Subcutaneous abdominal adipose tissue (tissue), 5 donors: ENCODE results near the gene LGR6.

Source experiments
- H3K27ac ChIP-seq: one replicate; pipeline ENCODE4 v1.7.0; 2013; ENCODE audit warnings: low read depth, mild to moderate bottlenecking, inconsistent platforms, low read length, moderate library complexity
- H3K27me3 ChIP-seq, 5 donors: one replicate each; pipeline ENCODE4 v1.7.0; 2013; ENCODE audit warnings: low read length in 5 of 5, inconsistent platforms in 1 of 5; ENCODE audit not compliant: control insufficient read depth in 5 of 5, insufficient read depth in 4 of 5
- H3K36me3 ChIP-seq, 5 donors: one replicate each; pipeline ENCODE4 v1.7.0; 2013; ENCODE audit warnings: low read length in 5 of 5; ENCODE audit not compliant: control insufficient read depth in 5 of 5, insufficient read depth in 5 of 5
- H3K4me1 ChIP-seq, 5 donors: one replicate each; pipeline ENCODE4 v1.7.0; 2013; ENCODE audit warnings: low read length in 5 of 5, mild to moderate bottlenecking in 3 of 5, moderate library complexity in 1 of 5; ENCODE audit not compliant: control insufficient read depth in 5 of 5, insufficient read depth in 5 of 5
- H3K4me3 ChIP-seq, 5 donors: one replicate each; pipeline ENCODE4 v1.7.0; 2013; ENCODE audit warnings: low read length in 5 of 5, low read depth in 1 of 5
- H3K9ac ChIP-seq, 5 donors: one replicate each; pipeline ENCODE4 v1.7.0; 2013; ENCODE audit warnings: low read length in 5 of 5, mild to moderate bottlenecking in 4 of 5, moderate library complexity in 3 of 5
- H3K9me3 ChIP-seq, 5 donors: one replicate each; pipeline ENCODE4 v1.7.0; 2013; ENCODE audit warnings: low read length in 5 of 5; ENCODE audit not compliant: control insufficient read depth in 5 of 5
- donor health status: healthy.
- donor health status: healthy.
- donor health status: healthy.
- donor health status: healthy.
- donor health status: healthy.

Gene LGR6

GRCh38 chr1:202282025-202282371 is 88.4 kb downstream of the LGR6 start:
- H3K27ac ChIP-seq, result no peak overlapping the region
- H3K4me3 ChIP-seq, result no peak overlapping the region
- peaks cover 0 to 19% (median 4%) of the 10 kb centered on the region in 5 donors for H3K27me3 ChIP-seq
- no peak overlapping the region for H3K9ac ChIP-seq
- H3K9me3 ChIP-seq, result no peaks in the 10 kb centered on the region
- H3K36me3 ChIP-seq, result no peaks in the 10 kb centered on the region
- peaks cover 2 to 26% (median 23%) of the 10 kb centered on the region in 5 donors for H3K4me1 ChIP-seq

GRCh38 chr1:202282596-202283283 is 89.1 kb downstream of the LGR6 start:
- no peaks in the 10 kb centered on the region for H3K36me3 ChIP-seq
- no peak overlapping the region for H3K4me3 ChIP-seq
- peaks cover 0 to 19% (median 4%) of the 10 kb centered on the region in 5 donors for H3K27me3 ChIP-seq
- no peak overlapping the region for H3K27ac ChIP-seq
- no peak overlapping the region for H3K9ac ChIP-seq
- peaks cover 2 to 26% (median 23%) of the 10 kb centered on the region in 5 donors for H3K4me1 ChIP-seq
- no peaks in the 10 kb centered on the region for H3K9me3 ChIP-seq

- Histone ChIP-seq H3K9me3 (no peaks in the 10 kb centered on the region), H3K4me3 (no peak overlapping the region), H3K36me3 (no peaks in the 10 kb centered on the region), H3K27ac (no peak overlapping the region), H3K27me3 (peaks cover 0 to 17% (median 4%) of the 10 kb centered on the region in 5 donors), H3K9ac (no peak overlapping the region), H3K4me1 (peaks cover 2 to 26% (median 23%) of the 10 kb centered on the region in 5 donors)
Measured at GRCh38 chr1:202283379-202283844, 89.8 kb downstream of the LGR6 start.

GRCh38 chr1:202283991-202284390 is 90.4 kb downstream of the LGR6 start:
- Histone ChIP-seq H3K9me3 (no peaks in the 10 kb centered on the region), H3K27me3 (peaks cover 0 to 19% (median 4%) of the 10 kb centered on the region in 5 donors), H3K27ac (no peak overlapping the region), H3K4me3 (no peak overlapping the region), H3K36me3 (no peaks in the 10 kb centered on the region), H3K4me1 (peaks cover 2 to 26% (median 23%) of the 10 kb centered on the region in 5 donors), H3K9ac (no peak overlapping the region)

DNA sequence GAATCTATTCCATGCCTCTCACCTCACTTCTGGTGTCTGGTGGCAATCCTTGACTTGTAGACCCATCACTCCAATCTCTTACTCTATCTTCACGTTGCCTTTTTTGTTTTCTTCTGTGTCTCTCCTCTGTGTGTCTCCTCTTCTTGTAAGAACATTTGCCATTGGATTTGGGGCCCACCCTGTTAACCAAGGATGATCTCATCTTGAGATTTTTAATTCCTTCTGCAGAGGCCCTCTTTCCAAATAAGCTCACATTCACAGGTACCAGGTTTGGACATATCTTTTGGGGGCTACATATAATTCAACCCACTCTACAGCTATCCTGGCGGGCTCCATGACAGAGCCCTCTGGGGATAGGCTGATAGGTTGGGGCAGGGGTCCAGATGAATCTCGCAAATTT is 92.3 kb downstream of the LGR6 start:
- Histone ChIP-seq H3K9ac (no peak overlapping the region), H3K36me3 (no peaks in the 10 kb centered on the region), H3K27ac (no peak overlapping the region), H3K4me3 (no peak overlapping the region), H3K9me3 (no peaks in the 10 kb centered on the region), H3K27me3 (peaks cover 0 to 17% (median 6%) of the 10 kb centered on the region in 5 donors), H3K4me1 (peaks cover 2 to 26% (median 23%) of the 10 kb centered on the region in 5 donors)

DNA sequence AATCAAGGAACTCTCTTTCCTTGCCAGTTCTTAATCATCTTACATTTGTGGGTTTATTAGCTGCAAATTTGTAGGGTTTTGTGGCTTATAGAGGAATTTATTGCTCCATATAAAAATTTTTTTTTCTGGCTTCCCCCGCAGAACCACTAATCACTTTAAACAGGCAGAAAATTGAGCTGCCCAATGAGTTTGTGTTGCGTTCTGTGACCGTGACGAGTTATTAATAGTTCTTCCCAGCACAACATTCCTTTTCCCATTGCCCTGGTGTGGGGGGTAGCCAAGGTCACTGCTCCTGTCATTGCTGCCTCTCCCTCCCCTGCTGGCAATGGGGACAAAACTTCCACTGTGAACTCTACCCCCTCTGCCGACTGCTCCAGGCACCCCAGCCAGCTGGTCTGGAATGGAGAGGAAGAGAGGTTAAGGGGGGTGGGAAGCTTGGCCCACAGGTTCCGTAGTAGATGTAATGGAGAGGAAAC is 93.1 kb downstream of the LGR6 start:
- H3K36me3 ChIP-seq, result no peaks in the 10 kb centered on the region
- H3K27ac ChIP-seq, result no peak overlapping the region
- no peaks in the 10 kb centered on the region for H3K9me3 ChIP-seq
- peaks cover 0 to 17% (median 6%) of the 10 kb centered on the region in 5 donors for H3K27me3 ChIP-seq
- H3K9ac ChIP-seq, result no peak overlapping the region
- peaks cover 2 to 22% (median 20%) of the 10 kb centered on the region in 5 donors for H3K4me1 ChIP-seq
- H3K4me3 ChIP-seq, result no peak overlapping the region

DNA sequence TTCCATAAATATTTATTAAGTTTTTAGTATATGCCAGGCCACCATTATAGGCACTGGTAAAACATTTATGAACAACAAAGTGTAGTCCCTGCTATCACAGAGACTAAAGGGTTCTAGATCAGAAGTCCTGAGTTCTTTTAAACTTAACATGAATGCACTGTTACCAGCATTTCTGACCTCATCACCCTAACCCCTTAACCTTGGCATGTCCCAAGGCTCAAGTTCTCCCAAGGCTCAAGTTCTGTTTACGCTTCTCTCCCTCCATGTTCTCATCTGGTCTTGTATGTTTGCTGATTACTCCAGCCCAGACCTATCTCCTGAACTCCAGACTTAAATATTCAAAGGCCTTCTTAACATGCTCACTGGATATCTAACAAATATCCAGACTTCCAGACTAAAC is 93.6 kb downstream of the LGR6 start:
- H3K27me3 ChIP-seq, result peaks cover 0 to 17% (median 6%) of the 10 kb centered on the region in 5 donors
- no peaks in the 10 kb centered on the region for H3K36me3 ChIP-seq
- H3K27ac ChIP-seq, result no peak overlapping the region

GRCh38 chr1:202288177-202288576 is 94.6 kb downstream of the LGR6 start:
- peaks cover 0 to 4% (median 0%) of the 10 kb centered on the region in 5 donors for H3K9me3 ChIP-seq
- H3K9ac ChIP-seq, result no peak overlapping the region
- no peaks in the 10 kb centered on the region for H3K36me3 ChIP-seq
- peaks cover 0 to 17% (median 6%) of the 10 kb centered on the region in 5 donors for H3K27me3 ChIP-seq
- H3K4me3 ChIP-seq, result no peak overlapping the region
- peaks cover 0 to 7% (median 6%) of the 10 kb centered on the region in 5 donors for H3K4me1 ChIP-seq
- H3K27ac ChIP-seq, result no peak overlapping the region

More for the DNA sequence above, 93.6 kb downstream of the LGR6 start:
- Histone ChIP-seq H3K9ac (no peak overlapping the region), H3K4me3 (no peak overlapping the region), H3K4me1 (peaks cover 2 to 17% (median 15%) of the 10 kb centered on the region in 5 donors), H3K9me3 (peaks cover 0 to under 1% (median 0%) of the 10 kb centered on the region in 5 donors)

- H3K36me3 ChIP-seq, result no peaks in the 10 kb centered on the region
- no peak overlapping the region for H3K27ac ChIP-seq
- H3K27me3 ChIP-seq, result peaks cover 0 to 13% (median 4%) of the 10 kb centered on the region in 5 donors
- peaks cover 0 to 5% (median 0%) of the 10 kb centered on the region in 5 donors for H3K4me1 ChIP-seq
- no peak overlapping the region for H3K9ac ChIP-seq
- peaks cover 0 to 4% (median 0%) of the 10 kb centered on the region in 5 donors for H3K9me3 ChIP-seq
- H3K4me3 ChIP-seq, result no peak overlapping the region
Measured at GRCh38 chr1:202289009-202289408, 95.4 kb downstream of the LGR6 start.

- no peak overlapping the region for H3K9ac ChIP-seq
- H3K27me3 ChIP-seq, result peaks cover 0 to 5% (median 4%) of the 10 kb centered on the region in 5 donors
- no peak overlapping the region for H3K27ac ChIP-seq
Measured at GRCh38 chr1:202291001-202291400, 97.4 kb downstream of the LGR6 start.

More at GRCh38 chr1:202291001-202291400, 97.4 kb downstream of the LGR6 start:
- Histone ChIP-seq H3K9me3 (peaks cover 0 to 4% (median 0%) of the 10 kb centered on the region in 5 donors), H3K4me1 (peaks cover 0 to 5% (median 0%) of the 10 kb centered on the region in 5 donors), H3K4me3 (no peak overlapping the region), H3K36me3 (no peaks in the 10 kb centered on the region)
